A549 (cell line): ENCODE data around the gene ACTR2.

Source experiments
- JUNB ChIP-seq: fragments of >200 bp; sonication (Bioruptor Twin); formaldehyde crosslinking; IDR thresholded peaks from 2 replicates; pipeline ENCODE4 v1.6.1; 2016
- MYC ChIP-seq: IDR thresholded peaks from 2 replicates; pipeline ENCODE4 v1.6.1; 2012; ENCODE audit warnings: mild to moderate bottlenecking, inconsistent platforms, low read length, improper control_type of control experiment, borderline replicate concordance
- PHF8 ChIP-seq: fragments of 200-600 bp; sonication (generic); IDR thresholded peaks from 2 replicates; pipeline ENCODE4 v1.6.1; 2016; ENCODE audit warnings: low read depth, mild to moderate bottlenecking, antibody characterized with exemption, moderate library complexity, borderline replicate concordance
- POLR2A ChIP-seq: IDR thresholded peaks from 2 replicates; pipeline ENCODE4 v1.6.1; 2012; ENCODE audit warnings: mild to moderate bottlenecking, low read length
- TP53 ChIP-seq: fragments of 250-450 bp; sonication (Bioruptor Pico); IDR thresholded peaks from 2 replicates; pipeline ENCODE4 v1.5.0; 2021; ENCODE audit warnings: mild to moderate bottlenecking, moderate library complexity
- ZNF302 ChIP-seq: fragments of 250-450 bp; sonication (Bioruptor Pico); IDR thresholded peaks from 2 replicates; pipeline ENCODE4 v1.9.0; 2021; ENCODE audit warnings: inconsistent platforms, mild to moderate bottlenecking, moderate library complexity
- ZSCAN20 ChIP-seq: fragments of 250-450 bp; sonication (Bioruptor Pico); IDR thresholded peaks from 2 replicates; pipeline ENCODE4 v1.8.0; 2022; ENCODE audit warnings: mild to moderate bottlenecking, moderate library complexity
- TF ChIP-seq, protein P1 (sequence below): fragments of >200 bp; sonication (Bioruptor Twin); formaldehyde crosslinking; IDR thresholded peaks from 3 replicates; pipeline ENCODE4 v1.5.1; 2016
- TF ChIP-seq, protein P2 (sequence below): fragments of 450-650 bp; IDR thresholded peaks from 2 replicates; pipeline ENCODE4 v1.6.1; 2014; ENCODE audit warnings: antibody characterized with exemption
- TF ChIP-seq, protein P3 (sequence below): fragments of 250-450 bp; sonication (Bioruptor Pico); IDR thresholded peaks from 2 replicates; pipeline ENCODE4 v1.5.0; 2021; ENCODE audit warnings: mild to moderate bottlenecking, moderate library complexity, borderline replicate concordance
- TF ChIP-seq, protein P4 (sequence below): IDR thresholded peaks from 2 replicates; pipeline ENCODE4 v1.6.1; 2012

DNA sequence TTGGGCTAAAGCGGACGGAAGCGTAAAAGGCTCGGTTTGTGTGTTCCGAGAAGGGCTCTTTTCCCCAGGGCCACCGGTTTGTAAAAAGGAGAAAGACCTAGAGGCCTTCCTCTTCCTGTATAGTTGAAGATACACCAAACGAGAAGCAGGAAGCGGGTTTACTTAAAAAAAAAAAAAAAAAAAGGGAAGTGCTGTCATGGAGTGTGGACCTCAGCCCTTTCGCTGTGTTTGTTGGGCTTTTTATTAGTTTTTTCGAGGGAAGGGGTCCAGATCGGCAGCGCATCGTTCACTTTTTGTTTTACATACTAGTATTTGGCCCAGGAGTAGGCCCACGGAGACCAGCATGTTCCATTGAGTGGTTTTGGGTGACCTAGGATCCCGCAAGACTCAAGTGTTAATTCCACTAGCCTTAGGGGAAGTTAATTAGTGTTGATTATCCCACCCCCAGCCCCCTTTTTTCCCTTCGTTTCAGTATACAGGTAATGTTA, 676 bp downstream of the ACTR2 start:
- TF ChIP-seq PHF8 (no peak; the same call in 1 of the 2 replicates), ZSCAN20 (no peak), ZNF302 (no peak), MYC (no peak), TP53 (no peak), POLR2A (no peak), JUNB (no peak)
- TF ChIP-seq, protein P1, sequence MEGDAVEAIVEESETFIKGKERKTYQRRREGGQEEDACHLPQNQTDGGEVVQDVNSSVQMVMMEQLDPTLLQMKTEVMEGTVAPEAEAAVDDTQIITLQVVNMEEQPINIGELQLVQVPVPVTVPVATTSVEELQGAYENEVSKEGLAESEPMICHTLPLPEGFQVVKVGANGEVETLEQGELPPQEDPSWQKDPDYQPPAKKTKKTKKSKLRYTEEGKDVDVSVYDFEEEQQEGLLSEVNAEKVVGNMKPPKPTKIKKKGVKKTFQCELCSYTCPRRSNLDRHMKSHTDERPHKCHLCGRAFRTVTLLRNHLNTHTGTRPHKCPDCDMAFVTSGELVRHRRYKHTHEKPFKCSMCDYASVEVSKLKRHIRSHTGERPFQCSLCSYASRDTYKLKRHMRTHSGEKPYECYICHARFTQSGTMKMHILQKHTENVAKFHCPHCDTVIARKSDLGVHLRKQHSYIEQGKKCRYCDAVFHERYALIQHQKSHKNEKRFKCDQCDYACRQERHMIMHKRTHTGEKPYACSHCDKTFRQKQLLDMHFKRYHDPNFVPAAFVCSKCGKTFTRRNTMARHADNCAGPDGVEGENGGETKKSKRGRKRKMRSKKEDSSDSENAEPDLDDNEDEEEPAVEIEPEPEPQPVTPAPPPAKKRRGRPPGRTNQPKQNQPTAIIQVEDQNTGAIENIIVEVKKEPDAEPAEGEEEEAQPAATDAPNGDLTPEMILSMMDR, result no peak
- TF ChIP-seq, protein P2, sequence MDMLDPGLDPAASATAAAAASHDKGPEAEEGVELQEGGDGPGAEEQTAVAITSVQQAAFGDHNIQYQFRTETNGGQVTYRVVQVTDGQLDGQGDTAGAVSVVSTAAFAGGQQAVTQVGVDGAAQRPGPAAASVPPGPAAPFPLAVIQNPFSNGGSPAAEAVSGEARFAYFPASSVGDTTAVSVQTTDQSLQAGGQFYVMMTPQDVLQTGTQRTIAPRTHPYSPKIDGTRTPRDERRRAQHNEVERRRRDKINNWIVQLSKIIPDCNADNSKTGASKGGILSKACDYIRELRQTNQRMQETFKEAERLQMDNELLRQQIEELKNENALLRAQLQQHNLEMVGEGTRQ, result no peak
- TF ChIP-seq, protein P3, sequence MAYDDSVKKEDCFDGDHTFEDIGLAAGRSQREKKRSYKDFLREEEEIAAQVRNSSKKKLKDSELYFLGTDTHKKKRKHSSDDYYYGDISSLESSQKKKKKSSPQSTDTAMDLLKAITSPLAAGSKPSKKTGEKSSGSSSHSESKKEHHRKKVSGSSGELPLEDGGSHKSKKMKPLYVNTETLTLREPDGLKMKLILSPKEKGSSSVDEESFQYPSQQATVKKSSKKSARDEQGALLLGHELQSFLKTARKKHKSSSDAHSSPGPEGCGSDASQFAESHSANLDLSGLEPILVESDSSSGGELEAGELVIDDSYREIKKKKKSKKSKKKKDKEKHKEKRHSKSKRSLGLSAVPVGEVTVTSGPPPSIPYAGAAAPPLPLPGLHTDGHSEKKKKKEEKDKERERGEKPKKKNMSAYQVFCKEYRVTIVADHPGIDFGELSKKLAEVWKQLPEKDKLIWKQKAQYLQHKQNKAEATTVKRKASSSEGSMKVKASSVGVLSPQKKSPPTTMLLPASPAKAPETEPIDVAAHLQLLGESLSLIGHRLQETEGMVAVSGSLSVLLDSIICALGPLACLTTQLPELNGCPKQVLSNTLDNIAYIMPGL (CRISPR knock-in tag), result no peak
- TF ChIP-seq, protein P4, sequence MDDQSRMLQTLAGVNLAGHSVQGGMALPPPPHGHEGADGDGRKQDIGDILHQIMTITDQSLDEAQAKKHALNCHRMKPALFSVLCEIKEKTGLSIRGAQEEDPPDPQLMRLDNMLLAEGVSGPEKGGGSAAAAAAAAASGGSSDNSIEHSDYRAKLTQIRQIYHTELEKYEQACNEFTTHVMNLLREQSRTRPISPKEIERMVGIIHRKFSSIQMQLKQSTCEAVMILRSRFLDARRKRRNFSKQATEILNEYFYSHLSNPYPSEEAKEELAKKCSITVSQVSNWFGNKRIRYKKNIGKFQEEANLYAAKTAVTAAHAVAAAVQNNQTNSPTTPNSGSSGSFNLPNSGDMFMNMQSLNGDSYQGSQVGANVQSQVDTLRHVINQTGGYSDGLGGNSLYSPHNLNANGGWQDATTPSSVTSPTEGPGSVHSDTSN, result no peak
